Activated naive CD4-positive, alpha-beta T cell (primary cell): ENCODE results near the gene TMEM44.

Source experiments
- DNase-seq, 4 experiments: peaks; one replicate each; lab custom pipeline; 2025; lab: John Stamatoyannopoulos, UW

Gene TMEM44

DNA sequence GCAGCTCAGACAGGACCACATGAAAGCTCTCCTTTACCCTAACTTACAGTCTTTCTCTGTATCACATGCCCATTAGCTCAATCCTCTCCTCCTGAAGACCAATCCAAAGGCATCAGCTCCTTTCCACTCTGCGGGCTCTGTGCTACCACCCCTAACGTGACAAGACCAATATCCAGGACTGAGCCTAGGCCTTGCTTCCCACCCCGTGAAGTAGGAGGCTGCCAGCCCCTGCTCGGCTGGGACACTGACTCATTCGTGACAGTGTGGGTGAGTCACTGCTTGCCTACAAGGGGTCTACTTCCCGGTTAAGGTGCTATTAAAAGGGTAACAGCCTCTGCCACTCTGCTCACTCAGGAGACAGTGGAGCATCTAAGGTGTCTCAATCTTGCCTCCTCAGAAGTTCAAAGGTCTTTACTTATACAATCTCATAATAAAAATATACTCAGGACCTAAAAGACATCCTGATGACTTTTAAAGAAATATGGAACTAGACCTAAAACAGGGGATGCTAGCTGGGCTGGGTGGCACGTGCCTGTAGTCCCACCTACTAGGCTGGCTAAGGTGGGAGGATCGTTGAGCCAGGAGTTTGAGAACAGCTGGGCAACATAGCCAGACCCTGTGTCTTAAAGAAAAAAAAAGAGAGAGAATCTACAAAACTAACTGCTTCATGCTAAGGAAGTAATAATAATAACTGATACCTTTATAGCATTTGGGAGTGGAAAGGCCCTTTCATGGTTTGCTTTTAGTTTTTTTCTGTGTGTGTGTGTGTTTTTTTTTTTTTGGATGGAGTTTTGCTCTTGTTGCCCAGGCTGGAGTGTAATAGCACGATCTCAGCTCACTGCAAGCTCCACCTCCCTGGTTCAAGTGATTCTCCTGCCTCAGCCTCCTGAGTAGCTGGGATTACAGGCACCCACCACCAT, 55.0 kb downstream of the TMEM44 start:
- no peak for DNase-seq

DNA sequence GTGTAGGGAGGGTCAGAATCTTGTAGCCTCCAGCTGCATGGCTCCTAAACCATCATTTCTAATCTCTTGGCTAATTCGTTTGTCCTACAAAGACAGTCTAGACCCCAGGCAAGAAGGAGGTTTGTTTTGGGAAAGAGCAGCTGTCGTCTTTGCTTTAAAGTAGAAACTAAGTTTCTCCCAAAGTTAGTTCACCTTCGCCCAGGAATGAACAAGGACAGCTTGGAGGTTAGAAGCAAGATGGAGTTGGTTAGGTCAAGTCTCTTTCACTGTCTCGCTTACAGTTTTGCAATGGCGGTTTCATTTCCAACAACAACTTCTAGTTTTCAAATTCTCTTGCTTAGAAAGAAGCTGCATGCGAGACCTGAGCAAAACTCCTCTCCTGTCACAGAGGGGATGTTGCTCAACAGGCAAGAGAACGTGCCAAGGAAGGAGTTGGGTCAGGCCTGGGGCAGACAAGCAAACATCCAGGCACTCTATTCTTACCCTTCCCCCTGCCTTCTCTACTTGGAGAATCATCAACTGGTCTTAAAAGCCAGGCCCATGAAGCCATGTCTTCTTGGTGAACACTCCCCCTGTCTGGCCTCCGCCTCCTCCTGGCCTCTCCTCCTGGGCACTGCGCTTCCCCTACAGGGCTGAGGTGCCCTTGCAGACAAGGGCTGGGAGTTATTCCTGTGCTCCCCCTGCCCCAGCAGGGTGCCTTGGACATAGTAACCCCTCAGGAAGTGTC, 57.6 kb downstream of the TMEM44 start:
- no peak for DNase-seq

- no peak for DNase-seq
Observed at GRCh38 chr3:194574639-194575483, 58.4 kb downstream of the TMEM44 start.

DNA sequence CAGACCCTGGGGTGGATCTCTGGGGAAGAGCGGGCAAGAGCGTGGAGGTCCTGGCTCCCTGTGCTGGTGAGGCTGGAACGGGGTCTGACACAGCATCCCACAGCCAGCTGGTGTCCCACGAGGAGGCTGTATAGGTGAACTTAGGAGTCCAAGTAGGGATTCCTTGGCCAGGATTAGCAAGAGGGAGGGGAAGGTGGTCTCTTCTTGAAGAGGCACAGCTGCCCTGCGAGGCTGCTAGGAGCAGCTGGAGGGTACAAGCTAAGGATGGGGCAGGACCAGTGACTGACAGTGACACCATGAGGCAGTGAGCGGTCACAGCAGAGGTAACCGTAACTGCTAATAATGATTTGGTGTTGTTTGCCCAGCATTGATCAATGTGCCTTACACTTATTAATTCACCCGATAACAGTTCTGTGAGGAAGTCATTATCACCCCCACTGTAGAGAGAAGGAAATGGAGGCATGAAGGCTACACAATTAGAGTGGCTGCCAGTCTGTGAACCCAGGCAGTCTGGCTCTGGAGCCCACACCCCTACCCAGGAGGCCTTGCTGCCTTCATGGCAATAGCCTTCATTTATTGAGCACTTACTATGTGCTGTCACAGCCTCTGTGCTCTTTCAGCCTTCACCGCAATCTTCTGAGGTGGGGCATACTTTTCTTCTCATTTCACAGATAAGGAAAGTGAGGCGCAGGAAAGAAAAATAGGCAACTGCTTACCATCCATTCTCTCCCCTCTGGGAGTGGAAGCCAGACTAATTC, 59.4 kb downstream of the TMEM44 start:
- DNase-seq: peak in 1 of 4 experiments; percentile 3

DNA sequence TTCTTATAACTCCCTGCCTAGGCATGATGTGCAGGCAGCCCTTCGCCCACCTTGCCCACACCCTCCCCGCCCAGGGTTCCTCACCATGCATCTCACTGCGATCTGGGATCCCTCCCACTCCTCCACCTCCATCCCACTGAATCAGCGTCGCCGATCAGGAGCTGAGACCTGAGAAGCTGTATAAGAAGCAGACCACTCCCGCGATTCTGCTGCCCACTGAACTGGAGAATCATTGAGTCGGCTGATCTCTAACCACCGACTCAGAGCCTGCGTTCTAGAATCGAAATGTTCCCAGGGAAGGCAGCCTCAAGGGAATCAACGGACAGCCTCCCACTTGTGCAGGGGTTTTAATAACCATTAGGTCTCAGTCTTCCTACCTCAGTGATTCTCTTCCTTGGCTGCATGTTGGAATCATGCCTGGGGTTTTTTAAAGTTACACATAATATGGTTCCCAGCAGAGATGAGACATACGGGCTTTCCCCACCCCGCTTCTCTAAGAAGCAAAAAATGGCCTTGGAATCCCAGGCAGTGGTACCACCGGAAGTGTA, 60.2 kb downstream of the TMEM44 start:
- no peak for DNase-seq

DNA sequence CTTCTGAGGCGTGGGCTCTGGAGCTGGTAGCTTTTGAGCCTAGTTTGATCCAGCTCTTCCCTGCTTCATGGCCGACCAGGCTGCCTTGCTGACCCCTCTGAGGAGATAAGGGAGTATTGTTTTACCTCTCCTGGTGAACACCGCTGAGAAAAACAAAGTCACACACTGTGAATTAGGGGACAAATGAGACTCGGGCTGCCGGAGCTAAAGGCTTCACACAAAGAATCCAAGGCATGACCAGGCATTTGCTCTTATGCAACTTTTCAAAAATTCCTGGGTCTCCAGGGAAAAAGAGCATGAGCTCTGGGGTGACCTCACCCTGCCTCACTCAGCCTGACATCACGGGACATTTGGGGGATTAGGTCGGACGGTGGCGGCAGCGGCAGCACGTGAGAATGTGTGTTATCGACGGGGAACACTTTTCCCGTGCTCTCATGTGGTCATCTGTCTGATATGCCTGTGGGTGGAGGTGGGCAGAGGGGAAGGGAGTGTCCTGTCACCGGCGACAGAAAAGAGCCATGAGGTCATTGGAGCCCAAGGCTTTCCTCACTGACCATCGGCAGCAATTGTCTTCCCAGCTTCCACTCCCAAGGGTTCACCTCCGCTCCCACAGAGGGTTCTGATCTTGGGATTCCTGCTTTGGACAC, 61.0 kb downstream of the TMEM44 start:
- no peak for DNase-seq

DNA sequence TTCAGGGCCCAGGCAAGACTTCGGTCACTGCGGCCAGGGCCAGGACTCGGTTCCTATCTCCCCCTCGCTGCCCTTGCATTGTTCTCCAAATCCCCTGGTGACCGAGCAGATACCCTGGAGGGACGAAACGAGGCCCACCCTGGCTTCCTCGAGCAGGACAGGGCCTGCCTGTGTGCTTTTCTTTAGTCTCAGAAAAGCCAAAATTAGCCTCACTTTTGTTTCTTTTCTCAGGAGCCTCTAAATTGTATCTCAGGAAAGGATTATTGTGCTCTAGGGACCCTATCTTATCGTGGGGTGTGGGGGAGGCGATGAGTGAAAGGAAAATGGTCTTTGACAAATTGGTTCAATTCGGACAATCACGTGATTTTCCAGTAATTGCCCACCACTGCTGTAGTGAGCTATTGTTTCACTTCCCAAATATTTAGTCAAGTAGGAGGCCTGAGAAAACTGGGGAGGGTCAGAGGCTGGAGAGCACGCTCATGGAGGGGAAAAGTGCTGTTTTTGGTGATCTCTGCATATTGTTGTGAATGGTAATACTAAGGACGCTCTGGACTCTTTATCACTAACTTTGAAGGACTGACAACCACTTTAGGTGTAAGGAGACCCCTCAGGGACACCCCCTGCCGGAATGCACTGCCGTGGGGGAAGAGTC, 61.6 kb downstream of the TMEM44 start:
- DNase-seq: no peak

DNA sequence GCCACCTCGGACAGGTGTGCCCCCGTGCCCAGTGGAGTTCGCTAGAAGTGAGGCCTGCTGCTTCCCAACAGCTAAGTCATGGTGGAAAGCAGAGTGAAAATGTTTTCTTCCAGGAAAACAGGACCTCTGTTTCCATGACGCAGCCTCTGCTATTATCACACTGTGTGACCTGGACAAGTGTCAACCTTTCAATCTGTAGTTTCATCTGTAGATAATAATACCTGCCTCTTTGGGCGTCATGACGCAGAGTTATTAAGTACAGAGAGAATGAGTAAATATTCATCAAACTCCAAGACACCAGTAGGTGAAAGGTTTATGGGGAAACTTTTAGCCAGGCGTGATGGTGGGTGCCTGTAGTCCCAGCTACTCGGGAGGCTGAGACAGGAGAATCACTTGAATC, 62.3 kb downstream of the TMEM44 start:
- no peak for DNase-seq

DNA sequence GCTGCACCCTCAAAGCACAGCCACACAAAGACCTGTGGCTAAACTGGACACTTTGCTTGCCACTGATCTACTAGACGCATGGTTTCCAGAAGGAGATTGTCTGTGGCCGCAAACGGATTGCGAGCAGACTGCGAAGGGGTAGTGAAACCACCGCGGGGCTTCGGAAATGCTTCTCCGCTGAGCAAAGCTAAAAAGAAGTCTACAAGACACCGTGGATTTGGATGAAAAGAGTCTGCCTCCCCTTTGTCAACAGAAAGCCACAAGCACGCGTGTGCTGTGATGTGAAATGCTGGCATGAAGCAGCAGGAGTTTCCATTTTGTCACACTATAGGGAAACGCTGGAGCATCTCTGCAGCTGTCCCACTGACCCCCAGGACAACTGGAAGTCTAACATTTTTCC, 63.0 kb downstream of the TMEM44 start:
- no peak for DNase-seq

DNA sequence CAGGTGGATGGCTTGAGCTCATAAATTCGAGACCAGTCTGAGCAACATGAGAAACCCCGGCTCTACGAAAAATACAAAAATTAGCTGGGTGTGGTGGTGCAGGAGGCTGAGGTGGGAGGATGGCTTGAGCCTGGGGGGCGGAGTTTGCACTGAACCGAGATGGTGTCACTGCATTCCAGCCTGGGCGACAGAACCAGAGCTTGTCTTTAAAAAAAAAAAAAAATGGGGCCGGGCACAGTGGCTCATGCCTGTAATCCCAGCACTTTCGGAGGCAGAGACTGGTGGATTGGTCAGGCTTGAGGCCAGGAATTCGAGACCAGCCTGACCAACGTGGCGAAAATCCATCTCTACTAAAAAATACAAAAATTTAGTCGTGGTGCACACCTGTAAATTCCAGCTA, 64.0 kb downstream of the TMEM44 start:
- DNase-seq: no peak

GRCh38 chr3:194565597-194566190, 67.5 kb downstream of the TMEM44 start:
- no peak for DNase-seq

DNA sequence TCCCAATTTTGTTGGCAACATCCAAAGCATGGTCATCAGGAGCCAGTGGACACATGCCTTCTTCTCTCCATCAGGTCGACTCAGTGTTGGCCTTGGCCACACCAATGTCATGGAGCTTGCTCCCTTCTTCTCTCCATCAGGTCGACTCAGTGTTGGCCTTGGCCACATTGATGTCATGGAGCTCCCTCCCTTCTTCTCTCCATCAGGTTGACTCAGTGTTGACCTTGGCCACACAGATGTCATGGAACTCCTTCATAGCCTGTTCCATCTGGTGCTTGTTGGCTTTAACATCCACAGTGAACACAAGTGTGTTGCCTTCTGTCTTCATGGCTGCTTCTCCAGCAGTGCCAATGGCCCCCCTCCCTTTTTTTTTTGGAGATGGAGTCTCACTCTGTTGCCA, 70.2 kb downstream of the TMEM44 start:
- no peak for DNase-seq

DNA sequence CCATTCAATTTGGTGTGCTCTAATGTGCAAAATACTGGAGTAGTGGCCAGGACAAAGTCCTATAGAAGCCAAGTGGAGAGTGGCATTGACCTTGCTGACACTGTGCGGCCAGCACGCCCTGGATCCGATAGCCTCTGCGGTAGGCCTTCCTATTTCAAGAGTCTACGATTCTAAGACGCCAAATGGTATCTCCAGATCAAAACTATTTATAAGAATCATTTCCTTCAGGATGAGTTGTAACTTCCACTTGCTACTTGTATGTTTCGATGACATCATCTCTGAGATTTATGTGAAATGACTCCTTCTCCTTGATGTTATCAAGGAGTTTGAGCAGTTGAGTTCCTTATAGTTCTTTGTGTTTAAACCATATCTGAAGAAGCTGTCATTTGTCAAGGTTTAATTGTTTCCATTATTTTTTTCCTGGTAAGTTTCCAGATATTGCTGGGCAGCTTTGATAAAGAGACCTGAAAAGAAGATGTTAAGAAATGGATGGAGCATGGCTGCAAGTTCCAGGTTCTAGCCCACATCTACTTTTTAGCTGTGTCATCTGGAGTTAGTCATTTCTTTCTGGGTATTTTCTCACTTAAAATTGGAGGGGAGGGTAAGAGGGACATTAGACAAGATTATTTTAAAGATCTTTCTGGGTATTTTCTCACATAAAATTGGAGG, 71.8 kb downstream of the TMEM44 start:
- DNase-seq: no peak

GRCh38 chr3:194560047-194560446, 73.2 kb downstream of the TMEM44 start:
- DNase-seq: no peak

- DNase-seq: no peak
Observed at GRCh38 chr3:194559530-194559929, 73.7 kb downstream of the TMEM44 start.

DNA sequence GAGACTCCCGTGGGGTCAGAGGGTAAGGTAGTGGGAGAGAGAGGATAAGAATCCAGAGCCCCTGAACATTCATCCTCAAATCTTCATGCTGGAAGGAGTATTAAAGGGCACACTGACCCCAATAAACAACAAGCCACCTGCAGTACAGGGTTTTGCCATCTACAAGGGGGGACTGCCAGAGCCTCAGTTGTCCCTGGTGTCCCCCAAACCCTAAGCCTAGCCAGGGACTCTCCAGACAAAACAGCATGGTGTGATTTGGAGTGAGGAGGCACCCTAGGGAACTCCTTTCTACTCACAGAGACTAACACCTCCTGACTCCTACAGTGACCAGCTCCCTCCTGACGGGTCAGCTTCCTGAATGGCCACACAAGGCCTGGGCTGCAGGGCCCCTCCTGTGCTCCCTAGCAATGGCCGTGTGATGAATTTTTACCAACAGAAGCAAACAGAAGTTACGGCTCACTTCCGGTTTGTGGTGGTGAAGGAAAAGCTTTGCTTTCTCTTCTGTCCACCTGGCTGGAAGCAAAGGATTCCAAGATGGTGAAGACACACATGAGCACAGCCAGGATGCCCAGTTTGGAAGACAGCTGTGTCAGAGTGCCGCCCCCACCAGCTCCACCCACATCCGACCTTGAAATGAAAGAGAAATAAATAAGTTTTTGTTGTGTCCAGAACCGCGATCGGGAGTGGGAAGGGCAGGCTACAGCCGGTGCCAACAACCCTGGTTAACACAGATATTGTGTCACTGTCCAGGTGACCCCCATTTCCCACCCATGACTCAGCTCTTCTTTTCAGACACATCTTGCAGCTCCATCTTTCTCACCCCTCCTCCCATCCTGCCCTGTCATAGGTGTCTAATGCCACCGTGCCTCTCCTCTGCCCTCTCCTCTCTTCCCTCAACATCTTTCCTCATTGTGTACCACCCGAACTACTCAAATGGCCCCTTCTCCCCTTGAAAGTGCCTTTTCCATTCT, 76.8 kb downstream of the TMEM44 start:
- no peak for DNase-seq

DNA sequence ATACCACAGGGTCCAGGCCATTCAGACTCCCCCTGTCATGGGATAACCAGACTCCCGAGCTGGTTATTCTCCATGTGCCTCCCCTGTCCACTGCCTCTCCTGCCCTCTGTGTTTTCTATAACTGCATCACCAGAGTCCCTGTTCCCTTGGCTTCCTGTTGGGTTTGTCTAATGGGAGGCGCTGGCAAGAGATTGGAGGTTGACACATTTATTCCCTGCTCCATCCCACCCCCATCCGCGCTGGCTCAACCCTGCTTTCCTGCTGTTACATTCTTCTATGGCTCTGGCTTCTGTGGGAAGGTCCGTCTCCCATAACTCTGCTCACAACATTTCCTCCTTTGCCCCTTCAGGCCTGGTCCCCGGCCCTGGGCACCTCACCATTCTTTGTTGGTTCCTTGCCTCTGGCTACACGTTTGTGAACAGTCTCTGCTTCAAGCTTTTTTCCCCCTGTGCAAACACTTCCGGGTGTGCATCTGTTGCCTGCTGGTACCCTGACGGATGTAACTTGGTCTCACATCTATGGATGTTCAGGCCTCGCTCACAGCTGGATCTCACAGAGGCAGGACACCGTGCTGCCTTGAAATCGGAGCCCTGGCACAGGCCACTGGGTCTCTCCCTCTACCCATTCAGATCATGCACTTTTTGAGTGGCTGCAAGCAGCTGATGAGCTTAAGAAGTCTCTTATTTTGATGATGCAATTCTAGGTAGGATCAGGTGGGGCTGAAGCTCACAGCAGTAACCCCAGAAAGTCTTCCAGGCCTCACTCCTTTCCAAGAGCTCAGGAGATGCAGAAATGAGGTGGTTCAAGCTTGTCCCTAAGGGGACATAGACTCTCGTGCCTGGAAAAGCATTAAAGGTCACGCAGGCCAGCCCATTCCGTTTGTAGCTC, 77.8 kb downstream of the TMEM44 start:
- no peak for DNase-seq
